ENCODE data around the gene PEX16. TPM values are rescaled to one million over a fixed set of nuclear protein-coding genes. Genes with fewer than 3 reads are reported as not detected.

PEX16 gene
- polyA plus RNA-seq, 1 experiment = 16.0 TPM

DNA sequence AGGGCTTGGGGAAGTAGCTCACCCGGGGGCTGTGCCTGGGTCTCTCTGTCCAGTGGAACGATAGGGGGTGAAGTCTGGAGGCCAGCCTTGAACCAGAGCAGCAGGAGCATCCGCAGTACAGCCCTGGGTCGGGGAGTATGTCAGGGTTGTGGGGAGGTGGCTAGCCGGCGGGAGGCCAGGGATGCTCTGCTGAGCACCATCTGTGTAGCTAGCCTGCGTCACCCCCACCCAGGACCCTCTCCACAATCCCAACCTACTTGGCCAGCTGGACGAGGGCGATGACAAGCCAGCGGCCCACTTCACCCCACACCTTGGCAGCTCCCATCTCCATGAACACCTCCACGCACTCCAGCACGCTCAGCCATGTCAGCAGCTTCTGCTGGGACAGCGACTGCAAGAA lies 2.2 kb downstream of the PEX16 start:
- peaks cover 2% of the 10 kb centered on the region for H3K27me3 ChIP-seq (ENCODE audit: control insufficient read depth, insufficient read depth, low read length)
- peaks cover 5% of the 10 kb centered on the region; the same call in 1 of the 2 replicates for H3K9me3 ChIP-seq (ENCODE audit: control insufficient read depth, insufficient read depth, low read length)
- H3K27ac ChIP-seq (ENCODE audit: low read depth, low read length) = no peak overlapping the region
- POLR2A ChIA-PET = no interaction called here
- CTCF ChIA-PET = interaction anchor here (1.1 to 3.1 kb wide), 3 partner anchors 43 to 73 kb away, joined by 4 to 8 read pairs (median 5); no protein-coding TSS in a partner anchor
- no peak for DNase-seq (ENCODE audit: low read depth, low spot score)
- TF ChIP-seq, protein P1, sequence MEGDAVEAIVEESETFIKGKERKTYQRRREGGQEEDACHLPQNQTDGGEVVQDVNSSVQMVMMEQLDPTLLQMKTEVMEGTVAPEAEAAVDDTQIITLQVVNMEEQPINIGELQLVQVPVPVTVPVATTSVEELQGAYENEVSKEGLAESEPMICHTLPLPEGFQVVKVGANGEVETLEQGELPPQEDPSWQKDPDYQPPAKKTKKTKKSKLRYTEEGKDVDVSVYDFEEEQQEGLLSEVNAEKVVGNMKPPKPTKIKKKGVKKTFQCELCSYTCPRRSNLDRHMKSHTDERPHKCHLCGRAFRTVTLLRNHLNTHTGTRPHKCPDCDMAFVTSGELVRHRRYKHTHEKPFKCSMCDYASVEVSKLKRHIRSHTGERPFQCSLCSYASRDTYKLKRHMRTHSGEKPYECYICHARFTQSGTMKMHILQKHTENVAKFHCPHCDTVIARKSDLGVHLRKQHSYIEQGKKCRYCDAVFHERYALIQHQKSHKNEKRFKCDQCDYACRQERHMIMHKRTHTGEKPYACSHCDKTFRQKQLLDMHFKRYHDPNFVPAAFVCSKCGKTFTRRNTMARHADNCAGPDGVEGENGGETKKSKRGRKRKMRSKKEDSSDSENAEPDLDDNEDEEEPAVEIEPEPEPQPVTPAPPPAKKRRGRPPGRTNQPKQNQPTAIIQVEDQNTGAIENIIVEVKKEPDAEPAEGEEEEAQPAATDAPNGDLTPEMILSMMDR (IDR thresholded peaks at IDR 0.05; ENCODE audit: low read depth, low read length) = no peak
- no peak overlapping the region for H3K4me3 ChIP-seq (ENCODE audit: low read depth, low read length)

DNA sequence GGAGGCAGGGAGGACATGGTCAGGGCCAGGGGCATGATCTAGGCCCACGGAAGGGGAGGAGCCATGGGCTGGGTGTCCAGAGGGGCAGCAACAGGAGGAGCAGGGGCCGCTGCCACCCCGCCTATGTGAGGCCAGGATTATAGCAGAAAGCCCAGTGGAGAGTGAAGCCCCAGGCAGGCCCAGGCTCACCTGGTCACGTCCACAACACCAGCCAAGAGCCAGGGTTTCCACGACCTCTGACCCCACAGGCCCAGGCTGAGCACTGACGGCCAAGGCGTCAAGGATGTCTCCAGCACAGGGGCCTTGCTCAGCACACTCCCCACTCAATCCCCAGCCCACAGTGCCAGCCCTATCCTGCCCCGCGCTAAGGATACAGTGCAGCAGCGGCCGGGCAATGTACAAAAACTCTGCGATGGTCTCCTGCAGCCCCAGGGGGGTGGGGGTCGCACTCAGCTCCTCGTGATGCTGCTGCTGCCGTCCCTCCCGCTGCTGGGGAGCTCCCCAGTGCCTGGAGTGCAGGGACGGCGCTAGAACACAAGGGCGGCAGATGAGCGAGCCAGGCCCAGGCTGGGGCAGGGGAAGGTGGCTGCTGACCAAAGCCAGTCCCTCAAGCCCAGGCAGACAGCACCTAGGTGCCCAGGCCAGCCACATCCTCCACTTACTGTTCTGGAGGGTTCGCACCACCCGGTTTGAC lies 3.6 kb downstream of the PEX16 start:
- ChIA-PET POLR2A (no interaction called here), CTCF (interaction anchor here (0.5 kb wide), 1 partner anchor 387 kb away, joined by 3 read pairs; no protein-coding TSS in a partner anchor)
- TF ChIP-seq, protein P1 (IDR thresholded peaks at IDR 0.05; ENCODE audit: low read depth, low read length) = no peak
- no peak overlapping the region for H3K4me3 ChIP-seq (ENCODE audit: low read depth, low read length)
- H3K27ac ChIP-seq (ENCODE audit: low read depth, low read length) = no peak overlapping the region
- no peaks in the 10 kb centered on the region for H3K27me3 ChIP-seq (ENCODE audit: control insufficient read depth, insufficient read depth, low read length)
- DNase-seq (ENCODE audit: low read depth, low spot score) = no peak
- peaks cover 5% of the 10 kb centered on the region; the same call in 1 of the 2 replicates for H3K9me3 ChIP-seq (ENCODE audit: control insufficient read depth, insufficient read depth, low read length)

DNA sequence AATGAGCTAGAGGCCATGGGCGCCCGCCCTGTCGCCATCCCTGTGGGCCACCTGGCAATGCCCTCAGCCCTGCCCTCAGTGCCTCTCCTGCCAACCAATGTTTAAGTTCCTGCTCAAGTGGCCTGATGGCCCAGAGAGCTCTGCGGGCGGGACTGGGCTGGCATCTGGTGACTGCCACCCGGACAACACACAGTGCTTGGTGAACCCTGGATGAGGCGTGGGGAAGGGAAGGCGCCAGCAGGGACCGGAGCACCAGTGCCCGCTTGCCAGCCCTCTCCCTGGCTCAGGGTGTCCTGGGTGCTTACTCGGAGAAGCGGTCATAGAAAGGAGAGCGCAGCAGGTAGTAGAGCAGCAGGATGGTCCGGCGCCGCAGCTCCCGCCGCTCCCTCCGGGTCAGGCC lies 4.2 kb downstream of the PEX16 start:
- CTCF ChIA-PET = no interaction called here
- POLR2A ChIA-PET = interaction anchor here (0.6 to 0.7 kb wide), 2 partner anchors 67 to 203 kb away, joined by 4 read pairs; no protein-coding TSS in a partner anchor

DNA sequence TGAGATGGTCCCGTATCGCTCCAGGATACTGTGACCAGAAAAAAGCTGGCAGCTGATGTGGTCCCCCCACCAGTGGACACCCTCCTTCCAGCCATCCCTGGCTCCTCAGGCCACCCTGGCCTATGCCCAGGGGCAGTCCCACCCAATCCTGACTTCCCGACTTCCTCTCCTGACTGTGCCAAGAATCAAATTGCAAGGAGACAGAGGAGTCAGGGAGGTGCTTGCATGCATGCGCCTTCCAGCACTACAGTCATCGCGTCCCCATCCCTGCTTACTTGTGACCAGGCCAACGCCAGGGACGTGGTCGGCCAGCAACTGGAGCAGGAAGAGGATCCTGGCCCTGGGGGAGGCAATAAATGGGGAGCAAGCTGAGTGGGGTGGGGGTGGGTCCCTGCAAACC lies 7.1 kb downstream of the PEX16 start:
- CTCF ChIA-PET = no interaction called here

More for the DNA sequence above, 4.2 kb downstream of the PEX16 start:
- Histone ChIP-seq H3K27ac (ENCODE audit: low read depth, low read length) (no peak overlapping the region), H3K9me3 (ENCODE audit: control insufficient read depth, insufficient read depth, low read length) (peaks cover 5% of the 10 kb centered on the region; the same call in 1 of the 2 replicates), H3K4me3 (ENCODE audit: low read depth, low read length) (no peak overlapping the region), H3K27me3 (ENCODE audit: control insufficient read depth, insufficient read depth, low read length) (no peaks in the 10 kb centered on the region)
- TF ChIP-seq, protein P1 (IDR thresholded peaks at IDR 0.05; ENCODE audit: low read depth, low read length) = no peak
- DNase-seq (ENCODE audit: low read depth, low spot score) = no peak

More for the DNA sequence above, 7.1 kb downstream of the PEX16 start:
- Histone ChIP-seq H3K27ac (ENCODE audit: low read depth, low read length) (no peak overlapping the region), H3K4me3 (ENCODE audit: low read depth, low read length) (no peak overlapping the region), H3K9me3 (ENCODE audit: control insufficient read depth, insufficient read depth, low read length) (no peaks in the 10 kb centered on the region), H3K27me3 (ENCODE audit: control insufficient read depth, insufficient read depth, low read length) (no peaks in the 10 kb centered on the region)
- DNase-seq (ENCODE audit: low read depth, low spot score) = no peak
- TF ChIP-seq, protein P1 (IDR thresholded peaks at IDR 0.05; ENCODE audit: low read depth, low read length) = no peak
- POLR2A ChIA-PET = no interaction called here
